DND-41 (cell line): ENCODE data around the gene PLVAP.

Source experiments
- ATAC-seq: fragments of 200-7000 bp; cut with Tn5 transposase; 3 replicates; pipeline ENCODE4 v1.9.1; 2021; ENCODE audit warnings: low read depth; ENCODE audit not compliant: insufficient read depth
- DNase-seq: peaks from one replicate; pipeline ENCODE4 v3.0.0-alpha.2; 2020
- H2AFZ ChIP-seq: 2 replicates; pipeline ENCODE4 v1.6.0; 2012; ENCODE audit warnings: low read depth, low read length
- H3K27ac ChIP-seq: 2 replicates; pipeline ENCODE4 v1.5.1; 2012; ENCODE audit warnings: low read length, inconsistent platforms
- H3K27me3 ChIP-seq: fragments of 200-600 bp; sonication (generic); 2 replicates; pipeline ENCODE4 v1.6.0; 2012; ENCODE audit warnings: low read length, mild to moderate bottlenecking, inconsistent platforms; ENCODE audit not compliant: insufficient read depth, poor library complexity
- H3K36me3 ChIP-seq: 2 replicates; pipeline ENCODE4 v1.5.1; 2012; ENCODE audit warnings: low read length, inconsistent platforms; ENCODE audit not compliant: insufficient read depth
- H3K4me1 ChIP-seq: 2 replicates; pipeline ENCODE4 v1.5.1; 2012; ENCODE audit warnings: mild to moderate bottlenecking, low read length; ENCODE audit not compliant: insufficient read depth
- H3K4me2 ChIP-seq: 2 replicates; pipeline ENCODE4 v1.6.0; 2012; ENCODE audit warnings: mild to moderate bottlenecking, moderate library complexity, low read length, inconsistent platforms; ENCODE audit not compliant: insufficient read depth
- H3K4me3 ChIP-seq, 2 experiments: fragments of 200-600 bp in 1 of 2; shearing (Covaris generic) in 1 of 2; 2 replicates each; pipeline ENCODE4 v1.5.1; 2012 to 2016; ENCODE audit warnings: inconsistent platforms in 2 of 2, low read length in 2 of 2, mild to moderate bottlenecking in 2 of 2, low read depth in 1 of 2, moderate library complexity in 1 of 2
- H3K79me2 ChIP-seq: 2 replicates; pipeline ENCODE4 v1.6.0; 2012; ENCODE audit warnings: low read length, inconsistent platforms; ENCODE audit not compliant: insufficient read depth
- H3K9ac ChIP-seq: 2 replicates; pipeline ENCODE4 v1.6.0; 2012; ENCODE audit warnings: low read depth, mild to moderate bottlenecking, inconsistent platforms, low read length, moderate library complexity
- H3K9me3 ChIP-seq: 2 replicates; pipeline ENCODE4 v1.5.1; 2012; ENCODE audit warnings: low read length, moderate library complexity, mild to moderate bottlenecking, inconsistent platforms; ENCODE audit not compliant: insufficient read depth, severe bottlenecking
- H4K20me1 ChIP-seq: 2 replicates; pipeline ENCODE4 v1.6.0; 2012; ENCODE audit warnings: low read length; ENCODE audit not compliant: insufficient read depth
- CTCF ChIP-seq: IDR thresholded peaks from 2 replicates; pipeline ENCODE4 v1.5.1; 2012; ENCODE audit warnings: borderline replicate concordance, low read length, moderate library complexity, mild to moderate bottlenecking; ENCODE audit not compliant: poor library complexity, severe bottlenecking; ENCODE audit errors: extremely low read depth
- EZH2 ChIP-seq: IDR thresholded peaks from 3 replicates; pipeline ENCODE4 v1.6.1; 2012; ENCODE audit warnings: borderline replicate concordance, low read depth, mild to moderate bottlenecking, moderate library complexity, low read length, inconsistent platforms; ENCODE audit not compliant: severe bottlenecking

PLVAP gene

GRCh38 chr19:17305517-17306284 lies 71.4 kb downstream of the PLVAP start, which contains the start of gene MRPL34:
Gene MRPL34 (plus strand): TSS chr19:17305872. CDS start chr19:17305893, 21 bp downstream.
- Histone ChIP-seq H3K9ac (peak within 1 kb of the TSS; percentile 76), H3K9me3 (no peaks in the 10 kb centered on the region), H4K20me1 (peaks cover 10% of the 10 kb centered on the region), H3K27ac (peak within 1 kb of the TSS; percentile 87), H3K79me2 (peaks cover 37% of the 10 kb centered on the region), H3K4me3 (peak within 1 kb of the TSS; percentile 60 to 70; a peak in 3 of 4 replicates), H2AFZ (peak within 1 kb of the TSS; percentile 84), H3K4me1 (peaks cover 46% of the 10 kb centered on the region), H3K4me2 (peak within 1 kb of the TSS; percentile 78), H3K36me3 (peaks cover 9% of the 10 kb centered on the region), H3K27me3 (no peaks in the 10 kb centered on the region)
- TF ChIP-seq EZH2 (no peak), CTCF (peak; percentile 79)
- DNase-seq (peak; percentile 96), ATAC-seq (peak; percentile 66)

DNA sequence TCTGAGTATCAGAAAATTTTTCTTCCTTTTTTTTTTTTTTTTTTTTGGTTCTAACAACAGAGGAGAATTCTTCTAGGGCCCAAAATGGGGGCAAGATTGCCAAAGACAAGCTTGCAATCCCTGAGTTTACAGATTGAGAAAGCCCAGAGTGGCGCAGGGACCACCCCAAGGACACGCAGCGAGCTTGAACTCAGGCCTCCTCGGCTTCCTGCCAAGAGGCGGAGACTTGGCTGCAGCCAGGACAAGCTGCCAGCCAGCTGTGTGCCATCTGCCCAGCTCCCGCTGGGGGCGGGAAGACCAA lies 72.0 kb downstream of the PLVAP start:
- Histone ChIP-seq H3K9me3 (no peaks in the 10 kb centered on the region), H3K4me2 (peak overlapping the region; percentile 78), H3K36me3 (peaks cover 4% of the 10 kb centered on the region), H3K4me3 (peak overlapping the region in 1 of 2 experiments; percentile 70; a peak in 2 of 4 replicates), H4K20me1 (peaks cover 5% of the 10 kb centered on the region), H3K9ac (peak overlapping the region; percentile 76), H3K79me2 (peaks cover 31% of the 10 kb centered on the region), H3K27ac (peak overlapping the region; percentile 87), H2AFZ (peak overlapping the region; percentile 84), H3K27me3 (no peaks in the 10 kb centered on the region), H3K4me1 (peaks cover 40% of the 10 kb centered on the region)
- DNase-seq (no peak), ATAC-seq (no peak)
- TF ChIP-seq CTCF (no peak), EZH2 (no peak)

DNA sequence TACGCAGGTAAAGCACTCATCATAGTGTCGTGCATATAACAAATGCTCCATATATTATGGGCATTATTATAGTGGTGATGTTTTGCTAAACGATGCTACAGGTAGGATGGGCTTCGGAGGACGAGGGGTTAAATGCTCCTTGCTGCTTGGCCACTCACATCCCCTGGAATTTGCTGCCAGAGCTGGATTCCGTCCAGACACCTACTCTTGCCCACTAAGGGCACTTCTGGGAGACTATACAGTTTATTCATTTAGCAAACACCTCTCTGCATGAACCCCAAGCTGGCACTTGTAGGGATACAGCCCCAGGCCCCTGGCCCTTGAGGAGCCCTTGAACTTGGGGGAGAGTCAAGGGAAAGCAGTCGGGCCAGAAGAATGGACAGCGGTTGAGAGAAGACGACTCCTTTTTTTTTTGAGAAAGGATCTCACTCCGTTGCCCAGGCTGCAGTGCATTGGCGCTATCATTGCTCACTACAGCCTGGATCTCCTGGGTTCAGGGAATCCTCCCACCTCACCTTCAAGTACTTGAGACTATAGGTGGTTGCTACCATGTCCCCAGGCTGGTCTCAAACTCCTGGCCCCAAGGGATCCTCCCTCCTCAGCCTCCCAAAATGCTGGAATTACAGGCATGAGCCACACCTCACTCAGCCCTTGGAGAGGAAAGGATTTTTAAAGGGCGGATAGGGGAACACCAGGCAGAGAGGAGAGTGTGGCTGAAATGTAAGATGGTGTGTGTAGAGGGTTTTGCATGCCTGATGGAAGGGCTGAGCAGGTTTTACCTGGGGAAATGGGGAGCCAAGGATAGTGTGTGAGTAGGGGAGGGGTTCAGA lies 72.5 kb downstream of the PLVAP start:
- H3K36me3 ChIP-seq, result peaks cover 4% of the 10 kb centered on the region
- DNase-seq (no peak), ATAC-seq (no peak)
- TF ChIP-seq EZH2 (no peak), CTCF (no peak)
- no peaks in the 10 kb centered on the region for H3K9me3 ChIP-seq
- H3K27ac ChIP-seq, result peak overlapping the region; percentile 87
- H3K4me1 ChIP-seq, result peaks cover 38% of the 10 kb centered on the region
- H3K4me2 ChIP-seq, result peak overlapping the region; percentile 78
- no peak overlapping the region for H2AFZ ChIP-seq
- peak overlapping the region in 1 of 2 experiments; percentile 70; a peak in 1 of 4 replicates for H3K4me3 ChIP-seq
- H3K79me2 ChIP-seq, result peaks cover 26% of the 10 kb centered on the region
- H3K9ac ChIP-seq, result peak overlapping the region; percentile 76
- no peaks in the 10 kb centered on the region for H3K27me3 ChIP-seq
- peaks cover 1% of the 10 kb centered on the region; the same call in 1 of the 2 replicates for H4K20me1 ChIP-seq
